Hematopoietic multipotent progenitor cell treated with erythropoietin and hydrocortisone succinate and interleukin-3 and kit ligand, for 8 days (in vitro differentiated cells): ENCODE data around the gene ZKSCAN1.

Experiments used
- DNase-seq: peaks from one replicate; pipeline ENCODE4 v3.0.0-alpha.2; 2015

Gene ZKSCAN1

GRCh38 chr7:100040575-100040974 lies 25.2 kb downstream of the ZKSCAN1 start:
- no peak for DNase-seq

GRCh38 chr7:100044718-100045117 lies 29.3 kb downstream of the ZKSCAN1 start:
- peak; percentile 68 for DNase-seq

GRCh38 chr7:100048680-100049079 lies 33.3 kb downstream of the ZKSCAN1 start:
- no peak for DNase-seq

GRCh38 chr7:100049441-100050291 lies 34.3 kb downstream of the ZKSCAN1 start, which contains the start of gene ZSCAN21:
Gene ZSCAN21 (plus strand): TSS chr7:100049774. CDS start chr7:100057007, 7,233 bp downstream.
- peak; percentile 79 for DNase-seq

- no peak for DNase-seq
Observed at GRCh38 chr7:100051611-100052010, 36.2 kb downstream of the ZKSCAN1 start.

GRCh38 chr7:100053215-100053614 lies 37.8 kb downstream of the ZKSCAN1 start:
- peak; percentile 81 for DNase-seq

- no peak for DNase-seq
Observed at GRCh38 chr7:100057006-100057405, 41.6 kb downstream of the ZKSCAN1 start.

- peak; percentile 83 for DNase-seq
Observed at GRCh38 chr7:100059251-100059739, 43.9 kb downstream of the ZKSCAN1 start.

- peak; percentile 88 for DNase-seq
Observed at GRCh38 chr7:100061518-100062193, 46.3 kb downstream of the ZKSCAN1 start.

- no peak for DNase-seq
Observed at GRCh38 chr7:100063376-100063775, 48.0 kb downstream of the ZKSCAN1 start.

- no peak for DNase-seq
Observed at GRCh38 chr7:100064162-100064561, 48.8 kb downstream of the ZKSCAN1 start.

GRCh38 chr7:100065452-100066186 lies 50.2 kb downstream of the ZKSCAN1 start:
- DNase-seq, result peak; percentile 69

GRCh38 chr7:100066953-100067352 lies 51.6 kb downstream of the ZKSCAN1 start:
- DNase-seq, result no peak

GRCh38 chr7:100069991-100070390 lies 54.6 kb downstream of the ZKSCAN1 start:
- no peak for DNase-seq

- DNase-seq, result no peak
Observed at GRCh38 chr7:100071018-100071723, 55.8 kb downstream of the ZKSCAN1 start.

GRCh38 chr7:100072462-100072861 lies 57.1 kb downstream of the ZKSCAN1 start:
- no peak for DNase-seq

GRCh38 chr7:100074841-100075240 lies 59.4 kb downstream of the ZKSCAN1 start:
- no peak for DNase-seq

- DNase-seq, result no peak
Observed at GRCh38 chr7:100075418-100075817, 60.0 kb downstream of the ZKSCAN1 start.

GRCh38 chr7:100077205-100077604 lies 61.8 kb downstream of the ZKSCAN1 start:
- DNase-seq, result no peak

- no peak for DNase-seq
Observed at GRCh38 chr7:100079024-100079560, 63.7 kb downstream of the ZKSCAN1 start.

- DNase-seq, result no peak
Observed at GRCh38 chr7:100080907-100081534, 65.6 kb downstream of the ZKSCAN1 start.
